Mesenchymal stem cell (in vitro differentiated cells and primary cell): ENCODE data around the gene PRKAG2.

Source experiments
- DNase-seq: peaks from one replicate; pipeline ENCODE4 v3.0.0-alpha.2; 2013
- H2AFZ ChIP-seq: one replicate; pipeline ENCODE4 v1.6.1; 2013; ENCODE audit warnings: low read depth, mild to moderate bottlenecking, control low read depth, inconsistent platforms, low read length, moderate library complexity
- H2AK5ac ChIP-seq: 2 replicates; pipeline ENCODE4 v1.6.1; 2013; ENCODE audit warnings: low read length, moderate library complexity, mild to moderate bottlenecking, inconsistent platforms; ENCODE audit not compliant: severe bottlenecking
- H2BK120ac ChIP-seq: one replicate; pipeline ENCODE4 v1.6.1; 2013; ENCODE audit warnings: low read depth, mild to moderate bottlenecking, inconsistent platforms, low read length, moderate library complexity
- H2BK12ac ChIP-seq, 2 experiments: one replicate each; pipeline ENCODE4 v1.6.1; 2013; ENCODE audit warnings: inconsistent platforms in 2 of 2, low read length in 2 of 2, mild to moderate bottlenecking in 2 of 2, moderate library complexity in 2 of 2, control low read depth in 1 of 2
- H2BK15ac ChIP-seq: one replicate; pipeline ENCODE4 v1.6.1; 2013; ENCODE audit warnings: mild to moderate bottlenecking, low read depth, inconsistent platforms; ENCODE audit not compliant: poor library complexity, severe bottlenecking
- H2BK5ac ChIP-seq: 2 replicates; pipeline ENCODE4 v1.6.1; 2013; ENCODE audit warnings: low read depth, mild to moderate bottlenecking, low read length, control low read depth, inconsistent platforms; ENCODE audit not compliant: poor library complexity, severe bottlenecking
- H3K14ac ChIP-seq, 2 experiments: one replicate each; pipeline ENCODE4 v1.6.1; 2013; ENCODE audit warnings: inconsistent platforms in 2 of 2, low read length in 2 of 2, control low read depth in 1 of 2, mild to moderate bottlenecking in 1 of 2, moderate library complexity in 1 of 2
- H3K18ac ChIP-seq, 2 experiments: one replicate each; pipeline ENCODE4 v1.6.1; 2013; ENCODE audit warnings: inconsistent platforms in 2 of 2, low read length in 2 of 2, control low read depth in 1 of 2, low read depth in 1 of 2, mild to moderate bottlenecking in 1 of 2
- H3K23ac ChIP-seq, 2 experiments: one replicate each; pipeline ENCODE4 v1.6.1; 2013; ENCODE audit warnings: inconsistent platforms in 2 of 2, low read length in 2 of 2, mild to moderate bottlenecking in 2 of 2, moderate library complexity in 2 of 2, control low read depth in 1 of 2
- H3K27ac ChIP-seq: 2 replicates; pipeline ENCODE4 v1.5.1; 2013; ENCODE audit warnings: mild to moderate bottlenecking, moderate library complexity, low read length, control low read depth, inconsistent platforms; ENCODE audit not compliant: poor library complexity, severe bottlenecking
- H3K27me3 ChIP-seq, 2 experiments: 2 replicates each; pipeline versions ENCODE4 v1.6.1 to v1.7.0; 2013; ENCODE audit warnings: low read length in 2 of 2, mild to moderate bottlenecking in 2 of 2, moderate library complexity in 2 of 2, control low read depth in 1 of 2, inconsistent platforms in 1 of 2; ENCODE audit not compliant: control insufficient read depth in 1 of 2, insufficient read depth in 1 of 2
- H3K36me3 ChIP-seq, 2 experiments: 2 replicates each; pipeline versions ENCODE4 v1.6.1 to v1.7.0; 2013; ENCODE audit warnings: low read length in 2 of 2, control low read depth in 1 of 2, inconsistent platforms in 1 of 2, low read depth in 1 of 2, mild to moderate bottlenecking in 1 of 2; ENCODE audit not compliant: insufficient read depth in 2 of 2, control insufficient read depth in 1 of 2
- H3K4ac ChIP-seq, 2 experiments: one replicate each; pipeline ENCODE4 v1.6.1; 2013; ENCODE audit warnings: inconsistent platforms in 2 of 2, low read length in 2 of 2, mild to moderate bottlenecking in 2 of 2, moderate library complexity in 2 of 2, control low read depth in 1 of 2, low read depth in 1 of 2
- H3K4me1 ChIP-seq: 2 replicates; pipeline ENCODE4 v1.6.1; 2013; ENCODE audit warnings: low read depth, low read length, control low read depth; ENCODE audit not compliant: control insufficient read depth, insufficient read depth
- H3K4me2 ChIP-seq: 2 replicates; pipeline ENCODE4 v1.6.1; 2013; ENCODE audit warnings: low read length, mild to moderate bottlenecking, inconsistent platforms; ENCODE audit not compliant: poor library complexity, severe bottlenecking
- H3K4me3 ChIP-seq, 2 experiments: 2 replicates each; pipeline versions ENCODE4 v1.5.1 to v1.7.0; 2013; ENCODE audit warnings: low read length in 2 of 2, mild to moderate bottlenecking in 2 of 2, control low read depth in 1 of 2, low read depth in 1 of 2; ENCODE audit not compliant: insufficient read depth in 1 of 2
- H3K79me1 ChIP-seq: replicated peaks from 2 replicates; pipeline ENCODE4 v1.6.1; 2013; ENCODE audit warnings: mild to moderate bottlenecking, control low read depth, low read length, inconsistent platforms; ENCODE audit not compliant: poor library complexity, severe bottlenecking
- H3K9ac ChIP-seq: 2 replicates; pipeline ENCODE4 v1.7.0; 2013; ENCODE audit warnings: mild to moderate bottlenecking, low read length, moderate library complexity
- H3K9me3 ChIP-seq: 2 replicates; pipeline ENCODE4 v1.7.0; 2013; ENCODE audit warnings: mild to moderate bottlenecking, low read length; ENCODE audit not compliant: control insufficient read depth
- H4K8ac ChIP-seq: one replicate; pipeline ENCODE4 v1.6.1; 2013; ENCODE audit warnings: inconsistent platforms, mild to moderate bottlenecking, low read length, moderate library complexity
- H4K91ac ChIP-seq: one replicate; pipeline ENCODE4 v1.6.1; 2013; ENCODE audit warnings: mild to moderate bottlenecking, low read length, inconsistent platforms
- WGBS: methylation state at CpG from one replicate; pipeline ENCODE4 v1.1.7; 2013; ENCODE audit warnings: mixed read lengths; 5-methylcytosine and 5-hydroxymethylcytosine counted together

Gene PRKAG2

DNA sequence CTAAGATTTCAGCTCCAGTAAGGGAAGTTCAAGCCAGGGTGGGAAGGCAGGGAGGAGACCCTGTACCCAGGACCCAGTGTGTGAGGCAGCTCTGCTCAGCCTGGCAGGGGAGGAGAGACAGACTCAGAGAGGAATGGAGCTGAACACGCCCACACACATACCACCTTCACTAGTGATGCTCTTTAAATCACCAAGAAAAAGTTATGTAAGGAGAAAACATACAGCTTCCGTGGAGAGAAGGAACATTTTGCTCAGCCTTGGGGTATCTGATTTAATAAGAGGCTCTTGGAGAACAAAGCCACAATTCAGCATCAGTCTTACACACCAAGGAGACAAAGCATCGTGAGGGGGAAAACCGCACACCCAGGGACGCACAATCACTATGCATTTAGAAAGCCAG is 62.9 kb downstream of the PRKAG2 start:
- Histone ChIP-seq H2AK5ac (no peak overlapping the region), H4K91ac (no peak overlapping the region), H3K36me3 (no peaks in the 10 kb centered on the region), H3K14ac (no peak overlapping the region), H3K4me2 (no peak overlapping the region), H3K18ac (no peak overlapping the region), H4K8ac (no peak overlapping the region), H3K27me3 (peaks cover 49 to 66% of the 10 kb centered on the region in 2 experiments), H3K9me3 (no peaks in the 10 kb centered on the region), H3K27ac (no peak overlapping the region), H3K4me1 (peaks cover 4% of the 10 kb centered on the region), H2AFZ (no peak overlapping the region), H3K23ac (no peak overlapping the region), H3K4me3 (no peak overlapping the region), H2BK5ac (no peak overlapping the region), H2BK120ac (no peak overlapping the region), H2BK12ac (no peak overlapping the region), H3K4ac (no peak overlapping the region), H3K79me1 (no peaks in the 10 kb centered on the region), H3K9ac (no peak overlapping the region), H2BK15ac (no peak overlapping the region)
- DNase-seq = no peak
- WGBS = 39% methylated on average over 4 of the region's 5 CpGs

- H3K4ac ChIP-seq = no peak overlapping the region
- no peak overlapping the region for H4K8ac ChIP-seq
- H2BK120ac ChIP-seq = no peak overlapping the region
- H3K79me1 ChIP-seq = no peaks in the 10 kb centered on the region
- no peak overlapping the region for H2BK5ac ChIP-seq
- H3K36me3 ChIP-seq = no peaks in the 10 kb centered on the region
- H3K27ac ChIP-seq = no peak overlapping the region
- H3K27me3 ChIP-seq = peaks cover 46 to 66% of the 10 kb centered on the region in 2 experiments
- H3K4me1 ChIP-seq = peaks cover 7% of the 10 kb centered on the region
- 63% methylated on average over 10 of the region's 10 CpGs for WGBS
- no peak overlapping the region for H2BK15ac ChIP-seq
- no peak overlapping the region for H2AFZ ChIP-seq
- no peak overlapping the region for H2AK5ac ChIP-seq
- no peak overlapping the region for H3K23ac ChIP-seq
- no peak overlapping the region for H3K18ac ChIP-seq
- H4K91ac ChIP-seq = no peak overlapping the region
- H3K14ac ChIP-seq = no peak overlapping the region
- H3K9ac ChIP-seq = no peak overlapping the region
- no peaks in the 10 kb centered on the region for H3K9me3 ChIP-seq
- H3K4me3 ChIP-seq = no peak overlapping the region
- no peak for DNase-seq
- no peak overlapping the region for H3K4me2 ChIP-seq
- H2BK12ac ChIP-seq = no peak overlapping the region
Observed at GRCh38 chr7:151813445-151813844, 63.5 kb downstream of the PRKAG2 start.

GRCh38 chr7:151812967-151813366 is 63.9 kb downstream of the PRKAG2 start:
- Histone ChIP-seq H3K27ac (no peak overlapping the region), H3K4me2 (no peak overlapping the region), H3K18ac (no peak overlapping the region), H4K91ac (no peak overlapping the region), H3K36me3 (no peaks in the 10 kb centered on the region), H2AFZ (no peak overlapping the region), H3K79me1 (no peaks in the 10 kb centered on the region), H3K9me3 (no peaks in the 10 kb centered on the region), H3K4me1 (peaks cover 7% of the 10 kb centered on the region), H3K9ac (no peak overlapping the region), H2BK5ac (no peak overlapping the region), H3K27me3 (peaks cover 41 to 66% of the 10 kb centered on the region in 2 experiments), H3K14ac (no peak overlapping the region), H2AK5ac (no peak overlapping the region), H4K8ac (no peak overlapping the region), H2BK12ac (no peak overlapping the region), H3K23ac (no peak overlapping the region), H3K4ac (no peak overlapping the region), H2BK15ac (no peak overlapping the region), H3K4me3 (no peak overlapping the region), H2BK120ac (no peak overlapping the region)
- no peak for DNase-seq
- 73% methylated on average over 9 of the region's 9 CpGs for WGBS

- H3K4me3 ChIP-seq = no peak overlapping the region
Observed at GRCh38 chr7:151810441-151811232, 66.3 kb downstream of the PRKAG2 start.

More at GRCh38 chr7:151810441-151811232, 66.3 kb downstream of the PRKAG2 start:
- Histone ChIP-seq H2BK12ac (no peak overlapping the region), H3K18ac (no peak overlapping the region), H3K9ac (no peak overlapping the region), H3K9me3 (no peaks in the 10 kb centered on the region), H3K23ac (no peak overlapping the region), H2BK5ac (no peak overlapping the region), H4K91ac (no peak overlapping the region), H3K4me1 (peaks cover 7% of the 10 kb centered on the region), H2AFZ (no peak overlapping the region), H2BK15ac (no peak overlapping the region), H3K4ac (no peak overlapping the region), H4K8ac (no peak overlapping the region), H3K14ac (no peak overlapping the region), H3K36me3 (no peaks in the 10 kb centered on the region), H2AK5ac (no peak overlapping the region), H3K27ac (no peak overlapping the region), H3K79me1 (no peaks in the 10 kb centered on the region), H3K4me2 (no peak overlapping the region), H2BK120ac (no peak overlapping the region), H3K27me3 (peaks cover 36 to 63% of the 10 kb centered on the region in 2 experiments)
- no peak for DNase-seq
- WGBS = 90% methylated on average over 17 of the region's 17 CpGs
